ENCODE measurements around the gene NFE2.

- TF ChIP-seq CTCF (IDR thresholded peaks at IDR 0.05) (peak in 2 of 3 donors; percentile 53 to 65), POLR2A (IDR thresholded peaks at IDR 0.05) (no peak), POLR2AphosphoS5 (IDR thresholded peaks at IDR 0.05) (no peak)
These were observed 49.0 kb downstream of the NFE2 start for GRCh38 chr12:54251667-54252284.
